ENCODE data around the gene PIK3C2G.

DNA sequence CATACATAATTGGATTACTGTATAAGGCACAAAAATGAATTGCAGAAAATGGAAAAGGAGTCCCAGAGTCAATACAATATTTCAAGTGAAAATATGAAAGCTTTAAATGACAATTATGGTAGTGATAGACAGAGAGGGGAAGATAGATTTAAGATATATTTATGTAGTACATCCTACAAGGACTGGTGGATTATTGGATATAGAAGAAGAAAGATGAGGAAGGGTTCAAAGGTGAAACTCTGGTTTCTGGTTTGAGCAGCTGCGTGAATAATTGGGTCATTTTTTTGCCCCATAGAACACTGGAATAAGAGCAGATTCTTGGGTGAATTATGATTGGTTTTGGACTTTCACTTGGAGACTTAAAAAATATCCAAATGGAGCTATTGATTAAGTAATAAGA, 19.4 kb downstream of the PIK3C2G start:
- TF ChIP-seq POLR2A (IDR thresholded peaks at IDR 0.05; ENCODE audit: low read depth, low read length) = no peak
- no peak for TF ChIP-seq TAF1 (IDR thresholded peaks at IDR 0.05; ENCODE audit: low read depth, low read length)
- TF ChIP-seq POLR2AphosphoS5 (IDR thresholded peaks at IDR 0.05; ENCODE audit: low read depth, low read length) = no peak

Data from GM12891 (cell line).